H1 (cell line): Measurements from ENCODE around the gene CAGE1. TPM values are rescaled to one million over a fixed set of nuclear protein-coding genes. Genes with fewer than 3 reads are reported as not detected.

Experiments used
- CTCF ChIA-PET: fragments of 300-600 bp; sonication (Branson Sonifier 250); formaldehyde crosslinking; loops from one replicate; lab custom pipeline; 2021; ENCODE audit not compliant: partially characterized antibody; lab: Charles Lee
- POLR2A ChIA-PET: fragments of 300-600 bp; sonication (Branson Sonifier 250); formaldehyde crosslinking; loops from one replicate; lab custom pipeline; 2021; ENCODE audit warnings: inconsistent platforms; ENCODE audit not compliant: partially characterized antibody; lab: Charles Lee
- DNase-seq, 2 experiments: peaks; one replicate each; pipeline versions ENCODE4 v3.0.0 to v3.0.0-alpha.2; 2010 to 2022; ENCODE audit warnings: low spot score in 2 of 2, low read depth in 1 of 2, mixed read lengths in 1 of 2
- FAIRE-seq: peaks from 2 replicates; lab custom pipeline; 2011; peaks lifted over from hg19 to GRCh38; lab: Jason Lieb, UNC
- H2AFZ ChIP-seq: 2 replicates; pipeline ENCODE4 v1.8.1; 2012; ENCODE audit warnings: low read length, inconsistent platforms
- H2AK5ac ChIP-seq: 2 replicates; pipeline ENCODE4 v1.6.1; 2013; ENCODE audit warnings: low read depth, low read length
- H2BK120ac ChIP-seq: replicated peaks from 2 replicates; pipeline ENCODE3; 2013; ENCODE audit warnings: low read depth, low read length, inconsistent platforms
- H2BK12ac ChIP-seq: 2 replicates; pipeline ENCODE4 v1.6.1; 2013; ENCODE audit warnings: low read depth, low read length
- H2BK15ac ChIP-seq: 2 replicates; pipeline ENCODE4 v1.6.1; 2013; ENCODE audit warnings: low read length
- H2BK20ac ChIP-seq: 2 replicates; pipeline ENCODE4 v1.6.1; 2013; ENCODE audit warnings: low read length
- H2BK5ac ChIP-seq: 2 replicates; pipeline ENCODE4 v1.6.1; 2013; ENCODE audit warnings: low read depth, low read length
- H3K14ac ChIP-seq: 2 replicates; pipeline ENCODE4 v1.6.1; 2013; ENCODE audit warnings: inconsistent platforms; ENCODE audit not compliant: insufficient read length
- H3K18ac ChIP-seq: 2 replicates; pipeline ENCODE4 v1.6.1; 2013; ENCODE audit warnings: low read length; ENCODE audit errors: extremely low read depth
- H3K23ac ChIP-seq: 2 replicates; pipeline ENCODE4 v1.6.1; 2013; ENCODE audit warnings: inconsistent platforms; ENCODE audit not compliant: insufficient read length
- H3K23me2 ChIP-seq: 2 replicates; pipeline ENCODE4 v1.6.1; 2013; ENCODE audit warnings: low read depth, low read length
- H3K27ac ChIP-seq: 2 replicates; pipeline ENCODE4 v1.6.1; 2011; ENCODE audit warnings: low read depth, low read length, inconsistent platforms
- H3K27me3 ChIP-seq, 4 experiments: replicated peaks in 1 of 4; 1 replicate in 1 of 4; 2 replicates in 3 of 4; pipeline versions ENCODE4 v1.6.1 to v1.8.1; 2011 to 2013; ENCODE audit warnings: low read length in 3 of 4, mild to moderate bottlenecking in 3 of 4, inconsistent platforms in 2 of 4, mixed read lengths in 2 of 4, moderate library complexity in 1 of 4; ENCODE audit not compliant: control insufficient read depth in 3 of 4, insufficient read depth in 3 of 4; ENCODE audit errors: extremely low read depth in 1 of 4
- H3K36me3 ChIP-seq, 4 experiments: 2 replicates each; pipeline versions ENCODE4 v1.6.1 to v1.8.1; 2011 to 2013; ENCODE audit warnings: mild to moderate bottlenecking in 4 of 4, low read length in 3 of 4, moderate library complexity in 2 of 4, control low read depth in 1 of 4, inconsistent platforms in 1 of 4; ENCODE audit not compliant: insufficient read depth in 4 of 4, control insufficient read depth in 2 of 4
- H3K4ac ChIP-seq: replicated peaks from 2 replicates; pipeline ENCODE3; 2013; ENCODE audit warnings: low read length, low read depth, mixed read lengths, inconsistent platforms; ENCODE audit not compliant: insufficient read length
- H3K4me1 ChIP-seq, 4 experiments: replicated peaks in 1 of 4; 1 replicate in 1 of 4; 2 replicates in 3 of 4; pipeline versions ENCODE4 v1.6.1 to v1.8.1; 2011 to 2013; ENCODE audit warnings: low read length in 3 of 4, inconsistent platforms in 2 of 4, mixed read lengths in 1 of 4; ENCODE audit not compliant: insufficient read depth in 4 of 4, control insufficient read depth in 3 of 4
- H3K4me2 ChIP-seq, 2 experiments: 2 replicates each; pipeline versions ENCODE4 v1.6.1 to v1.8.1; 2011 to 2013; ENCODE audit warnings: low read depth in 2 of 2, low read length in 2 of 2, control low read depth in 1 of 2, inconsistent platforms in 1 of 2, mild to moderate bottlenecking in 1 of 2; ENCODE audit not compliant: insufficient read depth in 1 of 2
- H3K4me3 ChIP-seq, 4 experiments: fragments of 200-600, 300-600 bp in 1 of 4; sonication (generic), shearing (Covaris generic), sonication (Bioruptor Twin) in 1 of 4; 2 replicates each; pipeline versions ENCODE4 v1.5.1 to v1.8.1; 2011 to 2016; ENCODE audit warnings: low read length in 4 of 4, low read depth in 3 of 4, control low read depth in 2 of 4, inconsistent platforms in 2 of 4, mild to moderate bottlenecking in 2 of 4, mixed read lengths in 1 of 4, moderate library complexity in 1 of 4; ENCODE audit not compliant: insufficient read depth in 2 of 4; ENCODE audit errors: extremely low read depth in 1 of 4
- H3K56ac ChIP-seq: replicated peaks from 2 replicates; pipeline ENCODE3; 2013; ENCODE audit warnings: low read depth, mild to moderate bottlenecking, mixed read lengths, low read length, inconsistent platforms; ENCODE audit not compliant: insufficient read length
- H3K79me1 ChIP-seq: 2 replicates; pipeline ENCODE4 v1.6.1; 2013; ENCODE audit warnings: low read depth, low read length, control low read depth
- H3K79me2 ChIP-seq, 2 experiments: 2 replicates each; pipeline versions ENCODE4 v1.6.1 to v1.8.1; 2012 to 2013; ENCODE audit warnings: low read length in 2 of 2, mild to moderate bottlenecking in 2 of 2, inconsistent platforms in 1 of 2; ENCODE audit not compliant: insufficient read depth in 2 of 2, control insufficient read depth in 1 of 2
- H3K9ac ChIP-seq, 4 experiments: replicated peaks in 1 of 4; 1 replicate in 1 of 4; 2 replicates in 3 of 4; pipeline versions ENCODE4 v1.6.1 to v1.8.1; 2011 to 2013; ENCODE audit warnings: low read depth in 3 of 4, low read length in 3 of 4, control low read depth in 2 of 4, mild to moderate bottlenecking in 2 of 4, moderate library complexity in 2 of 4, inconsistent platforms in 1 of 4; ENCODE audit errors: extremely low read depth in 1 of 4
- H3K9me3 ChIP-seq, 2 experiments: 2 replicates each; pipeline versions ENCODE4 v1.6.1 to v1.8.1; 2012 to 2013; ENCODE audit warnings: mild to moderate bottlenecking in 2 of 2, moderate library complexity in 2 of 2, control low read depth in 1 of 2, inconsistent platforms in 1 of 2, low read depth in 1 of 2, low read length in 1 of 2, mixed read lengths in 1 of 2; ENCODE audit not compliant: insufficient read depth in 2 of 2
- H4K20me1 ChIP-seq, 2 experiments: replicated peaks in 1 of 2; 2 replicates each; pipeline versions ENCODE3 to v1.8.1; 2011 to 2013; ENCODE audit warnings: inconsistent platforms in 2 of 2, low read length in 2 of 2, mild to moderate bottlenecking in 1 of 2; ENCODE audit not compliant: insufficient read depth in 2 of 2, control insufficient read depth in 1 of 2
- H4K5ac ChIP-seq: 2 replicates; pipeline ENCODE4 v1.6.1; 2013; ENCODE audit warnings: low read length, low read depth, mixed read lengths, inconsistent platforms; ENCODE audit not compliant: insufficient read length
- H4K8ac ChIP-seq: 2 replicates; pipeline ENCODE4 v1.8.0; 2013; ENCODE audit warnings: mild to moderate bottlenecking, moderate library complexity, low read length, inconsistent platforms; ENCODE audit not compliant: insufficient read depth; ENCODE audit errors: extremely low read depth
- H4K91ac ChIP-seq: replicated peaks from 2 replicates; pipeline ENCODE3; 2013; ENCODE audit warnings: low read length, mixed read lengths, inconsistent platforms; ENCODE audit not compliant: insufficient read length
- ATF2 ChIP-seq: IDR thresholded peaks from 2 replicates; pipeline ENCODE4 v1.6.1; 2012; ENCODE audit warnings: low read length, inconsistent platforms
- RAD21 ChIP-seq, 2 experiments: IDR thresholded peaks in 1 of 2; conservative IDR thresholded peaks in 1 of 2; 2 replicates each; pipeline ENCODE4 v1.6.1; 2011; ENCODE audit warnings: low read depth in 2 of 2, low read length in 2 of 2, improper control_type of control experiment in 1 of 2, inconsistent platforms in 1 of 2, mild to moderate bottlenecking in 1 of 2, moderate library complexity in 1 of 2
- WGBS, 2 experiments: shearing (Covaris generic) in 1 of 2; methylation state at CpG; one replicate each; pipeline versions ENCODE4 v1.1.6 to v1.1.7; 2013 to 2015; ENCODE audit warnings: low lambda C conversion rate in 2 of 2, mixed read lengths in 2 of 2, inconsistent platforms in 1 of 2, low coverage in 1 of 2, missing lambda C conversion rate in 1 of 2; ENCODE audit not compliant: insufficient replicate concordance in 2 of 2, insufficient coverage in 1 of 2, insufficient read length in 1 of 2; ENCODE audit errors: extremely low coverage in 1 of 2, missing lambda C conversion rate in 1 of 2; 5-methylcytosine and 5-hydroxymethylcytosine counted together
- polyA plus RNA-seq, 7 experiments: library from polyadenylated mRNA; depleted of rRNA in 3 of 7; stranded (reverse) in 5 of 7; unstranded in 2 of 7; fragments of >200 nt in 5 of 7; fragments of 200-250 nt in 2 of 7; gene quantifications; 1 replicate in 5 of 7; 2 replicates in 1 of 7; 4 replicates in 1 of 7; pipeline versions ENCODE4 v1.2.1 to v1.2.3, GENCODE V29; 2011 to 2013; ENCODE audit warnings: missing spikeins in 2 of 7, mixed read lengths in 2 of 7
- total RNA-seq: library from RNA; stranded (reverse); fragmentation: NEBNext Ultra II Directional; extraction: Animal tissue kit (Norgen Biotek cat#: 25700); gene quantifications from 2 replicates; pipeline ENCODE4 v1.2.1, GENCODE V29; 2021

Gene CAGE1
- total and polyA plus RNA-seq, 2 of the 8 experiments (the other 6 are each of a cell fraction or from before 2014, with no cell fraction given): 0.09 TPM; not detected in 1

- H2BK12ac ChIP-seq: no peak overlapping the region
- WGBS, 2 experiments: 93% methylated on average over 7 of the region's 7 CpGs; no CpG with 5 or more reads in 1 of the 2 experiments
- DNase-seq: no peak
- no peak overlapping the region for H2BK15ac ChIP-seq
- FAIRE-seq: no peak
- no peaks in the 10 kb centered on the region for H3K79me2 ChIP-seq
- H4K5ac ChIP-seq: no peak overlapping the region
- TF ChIP-seq RAD21 (IDR thresholded peaks at IDR 0.05 in 1 of 2, conservative IDR thresholded peaks at IDR 0.05 in 1 of 2; ENCODE audit: low read depth in 2 of 2, low read length in 2 of 2): 0 out of 4 replicates have a peak, but pooled peaks of 1 of the 2 experiments have one; percentile 3
- TF ChIP-seq ATF2: no peak
- no peak overlapping the region for H3K4me3 ChIP-seq
- H2BK120ac ChIP-seq: no peak overlapping the region
- H2BK20ac ChIP-seq: no peak overlapping the region
- no peaks in the 10 kb centered on the region for H4K20me1 ChIP-seq
- no peaks in the 10 kb centered on the region for H3K4me1 ChIP-seq
- H3K27ac ChIP-seq: no peak overlapping the region
- no peak overlapping the region for H4K8ac ChIP-seq
- no peak overlapping the region for H3K9ac ChIP-seq
- H2AFZ ChIP-seq: no peak overlapping the region
- no peak overlapping the region for H3K56ac ChIP-seq
- no peak overlapping the region for H3K4ac ChIP-seq
- no peaks in the 10 kb centered on the region for H3K27me3 ChIP-seq
- no peak overlapping the region for H2AK5ac ChIP-seq
- no peaks in the 10 kb centered on the region for H3K36me3 ChIP-seq
- no peaks in the 10 kb centered on the region for H3K9me3 ChIP-seq
- H3K18ac ChIP-seq: no peak overlapping the region
- no peak overlapping the region for H3K14ac ChIP-seq
- no peaks in the 10 kb centered on the region for H3K23me2 ChIP-seq
- H4K91ac ChIP-seq: no peak overlapping the region
- no peak overlapping the region for H3K4me2 ChIP-seq
- ChIA-PET CTCF (interaction anchor here (1.0 to 5.9 kb wide), 7 partner anchors 9 to 56 kb away, joined by 3 to 38 read pairs (median 5); no protein-coding TSS in a partner anchor), POLR2A (interaction anchor here (1.4 kb wide), 1 partner anchor 19 kb away, joined by 3 read pairs; no protein-coding TSS in a partner anchor)
- no peak overlapping the region for H3K23ac ChIP-seq
- no peaks in the 10 kb centered on the region for H3K79me1 ChIP-seq
- no peak overlapping the region for H2BK5ac ChIP-seq
Measured at GRCh38 chr6:7331452-7331851, 58.1 kb downstream of the CAGE1 start.
